NCI-H2107 (cell line): ENCODE results near the gene RAP1A.

Source experiments
- DNase-seq: peaks from one replicate; lab custom pipeline; 2025; lab: John Stamatoyannopoulos, UW

The RAP1A gene

DNA sequence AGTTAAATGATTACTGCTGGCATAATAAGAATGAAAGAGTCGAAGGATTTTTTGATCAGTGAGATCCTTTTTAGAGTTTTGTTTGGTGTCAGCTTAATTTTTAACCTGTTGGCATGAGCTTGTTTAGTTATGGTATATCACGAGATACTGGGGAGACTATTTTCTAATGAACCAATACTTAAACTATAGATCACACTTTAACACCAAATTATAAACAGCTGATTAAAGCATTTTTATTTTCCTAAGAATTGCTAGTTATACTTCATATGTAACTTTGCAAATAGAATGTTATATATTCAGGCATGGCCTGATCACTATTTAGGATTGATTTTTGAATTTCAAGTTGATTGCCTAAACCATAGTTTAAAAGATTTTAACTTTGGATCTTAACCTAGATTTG, 142.1 kb downstream of the RAP1A start:
- DNase-seq: no peak

DNA sequence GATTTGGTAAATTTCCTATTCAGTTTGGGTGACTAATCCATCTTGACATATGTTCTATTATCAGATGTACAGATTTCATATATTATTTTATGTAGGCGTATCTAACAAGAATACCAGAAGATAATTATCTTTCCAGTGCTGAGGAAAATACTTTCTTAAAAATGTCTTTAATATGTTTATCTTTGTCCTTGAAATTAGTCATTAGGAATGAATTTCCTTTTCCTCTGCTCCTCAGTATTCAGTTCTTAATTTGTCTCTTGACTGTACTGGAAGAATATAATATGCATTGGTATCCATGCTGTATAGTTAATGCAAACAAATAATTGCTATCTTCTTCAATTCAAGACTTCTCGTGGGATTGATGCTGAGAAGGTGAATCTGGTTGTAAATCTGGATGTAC, 142.7 kb downstream of the RAP1A start:
- no peak for DNase-seq
